Spleen (tissue), 11 donors: ENCODE results near the gene PLXNA2. TPM values are rescaled to one million over a fixed set of nuclear protein-coding genes. Genes with fewer than 3 reads are reported as not detected.

Experiments used
- DNase-seq: peaks from one replicate; pipeline ENCODE4 v3.0.0-alpha.2; 2020
- H3K27ac ChIP-seq, 8 donors: fragments of 200-600 bp; sonication (generic) in 7 of 8; 1 replicate in 4 of 8; 2 replicates in 4 of 8; pipeline versions ENCODE4 v1.5.0 to v1.8.0; 2016 to 2021; ENCODE audit warnings: inconsistent platforms in 4 of 8, mild to moderate bottlenecking in 4 of 8, moderate library complexity in 1 of 8
- H3K27me3 ChIP-seq, 7 donors: fragments of 200-600 bp; sonication (generic) in 6 of 7; replicated peaks in 1 of 7; 1 replicate in 4 of 7; 2 replicates in 3 of 7; pipeline versions ENCODE4 v1.5.0 to v1.8.0; 2016 to 2021; ENCODE audit warnings: inconsistent platforms in 3 of 7, mild to moderate bottlenecking in 1 of 7
- H3K36me3 ChIP-seq, 6 donors: fragments of 200-600 bp; sonication (generic) in 5 of 6; 1 replicate in 4 of 6; 2 replicates in 2 of 6; pipeline versions ENCODE4 v1.5.0 to v1.8.0; 2016 to 2021; ENCODE audit warnings: inconsistent platforms in 2 of 6
- H3K4me1 ChIP-seq, 6 donors: fragments of 200-600 bp; sonication (generic) in 5 of 6; 1 replicate in 3 of 6; 2 replicates in 3 of 6; pipeline versions ENCODE4 v1.5.0 to v1.8.0; 2016 to 2021; ENCODE audit warnings: inconsistent platforms in 3 of 6
- H3K4me3 ChIP-seq, 8 donors: fragments of 200-600 bp; sonication (generic) in 7 of 8; 1 replicate in 4 of 8; 2 replicates in 4 of 8; pipeline versions ENCODE4 v1.5.0 to v1.8.0; 2016 to 2021; ENCODE audit warnings: inconsistent platforms in 4 of 8, mild to moderate bottlenecking in 4 of 8, moderate library complexity in 2 of 8
- H3K9me3 ChIP-seq, 8 donors: fragments of 200-600 bp; sonication (generic) in 7 of 8; 1 replicate in 4 of 8; 2 replicates in 4 of 8; pipeline versions ENCODE4 v1.5.0 to v1.8.0; 2016 to 2021; ENCODE audit warnings: inconsistent platforms in 4 of 8
- POLR2A ChIP-seq, 3 donors: fragments of 450-650 bp; IDR thresholded peaks; one replicate each; pipeline ENCODE4 v1.5.1; 2017; ENCODE audit warnings: antibody characterized with exemption in 3 of 3, mild to moderate bottlenecking in 1 of 3
- POLR2AphosphoS5 ChIP-seq, 3 donors: sonication (generic); formaldehyde crosslinking; IDR thresholded peaks; one replicate each; pipeline ENCODE4 v1.5.1; 2017; ENCODE audit warnings: antibody characterized with exemption in 3 of 3
- WGBS, 5 donors: extraction: QIAGEN DNeasy Blood & Tissue Kit in 3 of 5; methylation state at CpG; one replicate each; pipeline versions ENCODE4 v1.1.5 to v1.1.7; 2013 to 2018; 5-methylcytosine and 5-hydroxymethylcytosine counted together
- intact Hi-C: fragments of 100-400 bp; cut with DNase I; formaldehyde crosslinking; loops from one replicate; pipeline ENCODE4 v1.15.0; 2023; ENCODE audit warnings: low total_unique reads
- polyA plus RNA-seq, 3 donors: library from polyadenylated mRNA; stranded (reverse); fragments of 200-250 nt; gene quantifications; one replicate each; pipeline ENCODE4 v1.2.1, GENCODE V29; 2013
- total RNA-seq, 7 donors: library from RNA; depleted of rRNA in 3 of 7; stranded (reverse); fragments of >200 nt in 3 of 7; fragmentation: NEBNext Ultra II Directional in 4 of 7; extraction: Animal tissue kit (Norgen Biotek cat#: 25700) in 4 of 7; gene quantifications; one replicate each; pipeline versions ENCODE4 v1.1.0 to v1.2.1, GENCODE V29; 2016 to 2021
- TF ChIP-seq, protein P1 (sequence below), 11 experiments: fragments of 200-600 bp in 7 of 11; fragments of 450-650 bp in 4 of 11; sonication (generic) in 4 of 11; IDR thresholded peaks in 8 of 11; conservative IDR thresholded peaks in 3 of 11; 1 replicate in 7 of 11; 2 replicates in 4 of 11; pipeline versions ENCODE4 v1.4.0 to v1.8.0; 2016 to 2021; ENCODE audit warnings: antibody characterized with exemption in 11 of 11, inconsistent platforms in 4 of 11, mild to moderate bottlenecking in 1 of 11
- donor health status: healthy with polysubstance abuse.
- donor health status: DM: no; HTN: no; CAD: no; lungs with moderate emphysema.
- donor health status: DM: no; HTN: no; CAD: no.
- donor health status: Bipolar disorder and iron deficiency.
- donor health status: healthy.
- donor health status: DM: no; HTN: no; CAD: no.
- donor health status: DM: yes; HTN: yes; CAD: no.

The PLXNA2 gene
- total and polyA plus RNA-seq, 10 donors: 0.93 to 16.9 (median 7.0) TPM

DNA sequence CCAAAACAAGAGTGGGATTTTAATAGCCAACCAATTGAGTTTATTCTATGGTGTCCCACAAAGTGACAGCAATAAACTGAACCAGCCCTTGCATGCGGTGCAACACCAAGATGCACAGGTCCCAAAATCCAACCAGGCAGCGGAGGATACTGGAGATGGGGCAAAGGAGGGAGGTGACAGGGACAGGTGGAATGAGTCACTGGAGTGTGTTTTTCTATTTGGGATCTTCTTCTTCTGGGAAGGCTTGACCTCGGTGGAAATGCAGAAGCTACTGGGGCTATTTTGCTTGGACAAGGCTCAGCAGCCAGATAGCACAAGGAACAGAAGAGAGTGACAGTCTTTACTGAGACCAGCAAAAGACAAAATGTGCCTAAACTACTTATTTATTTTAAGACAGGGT, 97.5 kb downstream of the PLXNA2 start:
- Histone ChIP-seq H3K36me3 (no peaks in the 10 kb centered on the region), H3K4me3 (no peak overlapping the region), H3K9me3 (no peaks in the 10 kb centered on the region), H3K27me3 (no peaks in the 10 kb centered on the region), H3K4me1 (no peaks in the 10 kb centered on the region), H3K27ac (no peak overlapping the region)
- WGBS, 5 donors: 83 to 94% (median 94%) methylated on average over 3 of the region's 3 CpGs
- intact Hi-C loops: no loop called here
- TF ChIP-seq, protein P1, sequence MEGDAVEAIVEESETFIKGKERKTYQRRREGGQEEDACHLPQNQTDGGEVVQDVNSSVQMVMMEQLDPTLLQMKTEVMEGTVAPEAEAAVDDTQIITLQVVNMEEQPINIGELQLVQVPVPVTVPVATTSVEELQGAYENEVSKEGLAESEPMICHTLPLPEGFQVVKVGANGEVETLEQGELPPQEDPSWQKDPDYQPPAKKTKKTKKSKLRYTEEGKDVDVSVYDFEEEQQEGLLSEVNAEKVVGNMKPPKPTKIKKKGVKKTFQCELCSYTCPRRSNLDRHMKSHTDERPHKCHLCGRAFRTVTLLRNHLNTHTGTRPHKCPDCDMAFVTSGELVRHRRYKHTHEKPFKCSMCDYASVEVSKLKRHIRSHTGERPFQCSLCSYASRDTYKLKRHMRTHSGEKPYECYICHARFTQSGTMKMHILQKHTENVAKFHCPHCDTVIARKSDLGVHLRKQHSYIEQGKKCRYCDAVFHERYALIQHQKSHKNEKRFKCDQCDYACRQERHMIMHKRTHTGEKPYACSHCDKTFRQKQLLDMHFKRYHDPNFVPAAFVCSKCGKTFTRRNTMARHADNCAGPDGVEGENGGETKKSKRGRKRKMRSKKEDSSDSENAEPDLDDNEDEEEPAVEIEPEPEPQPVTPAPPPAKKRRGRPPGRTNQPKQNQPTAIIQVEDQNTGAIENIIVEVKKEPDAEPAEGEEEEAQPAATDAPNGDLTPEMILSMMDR (IDR thresholded peaks at IDR 0.05 in 8 of 11, conservative IDR thresholded peaks at IDR 0.05 in 3 of 11): no peak
- DNase-seq: no peak

DNA sequence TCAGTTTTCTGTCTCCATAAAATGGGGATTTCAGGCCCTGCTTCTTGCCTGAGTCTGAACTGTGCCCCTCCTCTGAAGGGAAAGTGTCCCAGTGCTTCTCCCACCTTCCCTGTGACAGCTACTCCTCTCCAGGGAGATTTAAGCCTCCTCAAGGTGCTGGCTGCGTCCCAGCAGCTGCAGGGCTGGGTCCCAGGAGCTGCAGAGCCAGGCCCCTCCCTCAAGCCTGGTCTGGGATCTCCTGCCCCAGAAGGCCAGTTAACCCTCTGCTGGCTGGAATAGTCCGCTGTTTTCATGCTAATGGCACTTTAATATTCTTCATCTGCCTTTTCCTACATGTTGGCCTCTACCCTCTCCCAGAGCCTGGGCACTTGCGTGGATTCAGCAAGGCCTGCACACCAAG, 99.0 kb downstream of the PLXNA2 start:
- Histone ChIP-seq H3K36me3 (no peaks in the 10 kb centered on the region), H3K4me3 (no peak overlapping the region), H3K27me3 (no peaks in the 10 kb centered on the region), H3K27ac (no peak overlapping the region), H3K9me3 (no peaks in the 10 kb centered on the region), H3K4me1 (no peaks in the 10 kb centered on the region)
- intact Hi-C loops: no loop called here
- DNase-seq: no peak
- WGBS, 5 donors: 86 to 93% (median 89%) methylated on average over 3 of the region's 3 CpGs
- no peak for TF ChIP-seq POLR2AphosphoS5 (IDR thresholded peaks at IDR 0.05)
- TF ChIP-seq, protein P1 (IDR thresholded peaks at IDR 0.05 in 8 of 11, conservative IDR thresholded peaks at IDR 0.05 in 3 of 11): no peak
- no peak for TF ChIP-seq POLR2A (IDR thresholded peaks at IDR 0.05)

DNA sequence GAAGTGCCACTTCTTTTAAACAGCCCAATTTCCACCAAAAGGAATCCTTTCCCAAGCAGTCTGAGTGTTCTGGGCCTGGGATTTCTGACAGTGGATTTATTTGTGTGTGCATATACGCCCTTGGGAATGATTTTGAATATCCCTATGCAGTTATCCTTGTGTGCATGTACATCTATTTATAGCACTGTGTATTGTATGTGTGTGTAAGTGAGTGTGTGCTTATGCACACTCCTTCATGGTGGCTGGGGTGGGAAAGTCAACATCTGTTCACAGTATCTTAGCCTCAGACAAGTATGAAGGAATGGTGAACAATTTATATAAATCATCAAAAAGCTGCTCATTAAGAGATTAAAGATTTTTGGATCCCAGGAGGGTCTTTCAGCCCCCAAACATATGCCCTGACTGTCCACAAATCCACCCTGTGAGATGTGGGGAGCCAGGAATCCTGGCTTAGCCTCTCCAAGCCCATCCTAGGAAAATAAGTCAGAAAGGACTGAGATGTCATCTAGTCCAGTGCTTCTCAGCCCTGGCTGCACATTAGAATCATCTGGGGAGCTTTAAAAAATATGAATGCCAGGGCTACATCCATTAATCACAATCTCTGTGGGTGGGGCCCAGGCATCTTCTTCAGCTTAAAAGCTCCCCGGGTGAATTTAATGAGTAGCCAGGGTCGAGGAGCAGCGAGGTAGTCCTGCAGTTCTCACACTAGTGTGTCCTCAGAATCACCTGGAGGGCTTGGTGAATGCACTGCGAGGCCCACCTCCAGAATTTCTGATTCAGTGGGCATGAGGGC, 101.4 kb downstream of the PLXNA2 start:
- H3K9me3 ChIP-seq: no peaks in the 10 kb centered on the region
- no peaks in the 10 kb centered on the region for H3K4me1 ChIP-seq
- no peak for DNase-seq
- no peaks in the 10 kb centered on the region for H3K36me3 ChIP-seq
- intact Hi-C loops: no loop called here
- no peak overlapping the region for H3K4me3 ChIP-seq
- H3K27ac ChIP-seq: no peak overlapping the region
- TF ChIP-seq POLR2AphosphoS5 (IDR thresholded peaks at IDR 0.05): no peak
- TF ChIP-seq POLR2A (IDR thresholded peaks at IDR 0.05): no peak
- TF ChIP-seq, protein P1 (IDR thresholded peaks at IDR 0.05 in 8 of 11, conservative IDR thresholded peaks at IDR 0.05 in 3 of 11): no peak
- 76 to 97% (median 85%) methylated on average over 5 of the region's 5 CpGs for WGBS, 5 donors
- H3K27me3 ChIP-seq: no peaks in the 10 kb centered on the region

DNA sequence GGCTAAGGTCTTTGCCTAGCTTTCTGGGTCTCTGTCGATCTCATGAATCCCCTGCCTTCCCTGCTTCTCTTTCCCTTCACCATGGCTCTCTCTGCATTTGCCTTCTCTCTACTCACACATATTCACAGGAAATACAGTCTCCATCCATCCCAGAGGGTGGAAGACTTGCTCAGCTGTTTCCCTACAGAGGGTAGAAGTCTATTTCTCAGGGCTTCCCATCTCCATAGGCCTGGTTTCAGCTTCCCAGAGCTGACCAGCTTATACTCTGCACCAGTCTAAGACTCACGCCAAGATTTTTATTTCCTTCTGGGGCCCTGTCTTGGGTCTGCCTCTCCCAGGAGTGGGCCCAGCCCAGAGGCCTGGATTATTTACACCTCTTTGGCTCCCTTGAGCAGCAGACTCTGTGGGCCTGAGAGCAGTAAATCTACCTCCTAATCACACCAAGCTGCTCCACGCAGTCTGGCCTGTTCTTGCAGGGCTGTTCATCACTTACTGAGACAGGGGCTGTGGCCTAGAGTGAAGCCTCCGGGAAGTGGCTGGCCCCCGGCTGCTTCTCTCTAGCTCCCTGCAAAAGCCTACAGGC, 102.5 kb downstream of the PLXNA2 start:
- Histone ChIP-seq H3K9me3 (no peaks in the 10 kb centered on the region), H3K27me3 (no peaks in the 10 kb centered on the region), H3K36me3 (no peaks in the 10 kb centered on the region), H3K4me1 (no peaks in the 10 kb centered on the region), H3K27ac (no peak overlapping the region), H3K4me3 (no peak overlapping the region)
- no peak for DNase-seq
- intact Hi-C loops: no loop called here
- TF ChIP-seq, protein P1 (IDR thresholded peaks at IDR 0.05 in 8 of 11, conservative IDR thresholded peaks at IDR 0.05 in 3 of 11): no peak
- WGBS, 5 donors: 85 to 92% (median 86%) methylated on average over 4 to 5 of the region's 5 CpGs
